ENCODE data around the gene ZFAND3. TPM values are rescaled to one million over a fixed set of nuclear protein-coding genes. Genes with fewer than 3 reads are reported as not detected.

ZFAND3 gene
- total RNA-seq, 2 experiments from 2014 or later = 8.3 to 33.8 TPM

DNA sequence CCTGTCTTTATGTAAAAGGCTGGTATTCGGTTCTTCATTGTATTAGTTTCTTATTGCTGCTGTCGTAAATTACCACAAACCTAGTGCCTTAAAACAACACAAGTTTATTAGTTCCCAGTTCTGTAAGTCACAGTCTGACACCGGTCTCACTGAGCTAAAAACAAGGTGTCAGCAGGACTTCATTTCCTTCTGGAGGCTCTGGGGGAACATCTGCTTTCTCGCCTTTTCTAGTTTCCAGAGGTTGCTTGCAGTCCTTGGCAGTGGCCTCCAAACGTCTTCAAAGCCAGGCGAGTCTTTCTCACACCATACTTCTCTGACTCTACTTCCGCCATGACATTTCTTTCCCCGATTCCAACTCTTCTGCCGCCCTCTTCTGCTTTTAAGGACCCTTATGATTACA, 43.0 kb upstream of the ZFAND3 start:
- no peaks in the 10 kb centered on the region for H3K79me2 ChIP-seq (ENCODE audit: insufficient read depth, low read depth, low read length)
- H3K4me1 ChIP-seq (ENCODE audit: insufficient read depth, low read length, poor library complexity, severe bottlenecking) = no peaks in the 10 kb centered on the region
- H4K20me1 ChIP-seq (ENCODE audit: insufficient read depth, low read length) = no peaks in the 10 kb centered on the region
- no peak for DNase-seq (ENCODE audit: low spot score)
- ChIA-PET POLR2A (no interaction called here), CTCF (ENCODE audit: unreplicated experiment) (no interaction called here)
- no peaks in the 10 kb centered on the region for H3K9me2 ChIP-seq (ENCODE audit: insufficient read depth, low read length)
- no peak overlapping the region for H3K4me2 ChIP-seq (ENCODE audit: low read length)
- H3K4me3 ChIP-seq (ENCODE audit: low read depth, low read length, poor library complexity, severe bottlenecking) = no peak overlapping the region
- no TSS peak for BruUV-seq (replicated peaks)
- no peak overlapping the region for H3K27ac ChIP-seq (ENCODE audit: low read depth, low read length, poor library complexity, severe bottlenecking)
- intact Hi-C loops (cut with micrococcal nuclease; ENCODE audit: unreplicated experiment) = no loop called here
- no peak for TF ChIP-seq EZH2phosphoT487 (IDR thresholded peaks at IDR 0.05; ENCODE audit: borderline replicate concordance, low read depth, low read length)
- TF ChIP-seq, protein P1, sequence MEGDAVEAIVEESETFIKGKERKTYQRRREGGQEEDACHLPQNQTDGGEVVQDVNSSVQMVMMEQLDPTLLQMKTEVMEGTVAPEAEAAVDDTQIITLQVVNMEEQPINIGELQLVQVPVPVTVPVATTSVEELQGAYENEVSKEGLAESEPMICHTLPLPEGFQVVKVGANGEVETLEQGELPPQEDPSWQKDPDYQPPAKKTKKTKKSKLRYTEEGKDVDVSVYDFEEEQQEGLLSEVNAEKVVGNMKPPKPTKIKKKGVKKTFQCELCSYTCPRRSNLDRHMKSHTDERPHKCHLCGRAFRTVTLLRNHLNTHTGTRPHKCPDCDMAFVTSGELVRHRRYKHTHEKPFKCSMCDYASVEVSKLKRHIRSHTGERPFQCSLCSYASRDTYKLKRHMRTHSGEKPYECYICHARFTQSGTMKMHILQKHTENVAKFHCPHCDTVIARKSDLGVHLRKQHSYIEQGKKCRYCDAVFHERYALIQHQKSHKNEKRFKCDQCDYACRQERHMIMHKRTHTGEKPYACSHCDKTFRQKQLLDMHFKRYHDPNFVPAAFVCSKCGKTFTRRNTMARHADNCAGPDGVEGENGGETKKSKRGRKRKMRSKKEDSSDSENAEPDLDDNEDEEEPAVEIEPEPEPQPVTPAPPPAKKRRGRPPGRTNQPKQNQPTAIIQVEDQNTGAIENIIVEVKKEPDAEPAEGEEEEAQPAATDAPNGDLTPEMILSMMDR (conservative IDR thresholded peaks at IDR 0.05; ENCODE audit: low read length) = no peak
- H3K36me3 ChIP-seq (ENCODE audit: insufficient read depth, low read length) = no peaks in the 10 kb centered on the region
- H3K9me3 ChIP-seq (ENCODE audit: low read length) = no peaks in the 10 kb centered on the region
- no peak overlapping the region for H2AFZ ChIP-seq (ENCODE audit: low read length)

DNA sequence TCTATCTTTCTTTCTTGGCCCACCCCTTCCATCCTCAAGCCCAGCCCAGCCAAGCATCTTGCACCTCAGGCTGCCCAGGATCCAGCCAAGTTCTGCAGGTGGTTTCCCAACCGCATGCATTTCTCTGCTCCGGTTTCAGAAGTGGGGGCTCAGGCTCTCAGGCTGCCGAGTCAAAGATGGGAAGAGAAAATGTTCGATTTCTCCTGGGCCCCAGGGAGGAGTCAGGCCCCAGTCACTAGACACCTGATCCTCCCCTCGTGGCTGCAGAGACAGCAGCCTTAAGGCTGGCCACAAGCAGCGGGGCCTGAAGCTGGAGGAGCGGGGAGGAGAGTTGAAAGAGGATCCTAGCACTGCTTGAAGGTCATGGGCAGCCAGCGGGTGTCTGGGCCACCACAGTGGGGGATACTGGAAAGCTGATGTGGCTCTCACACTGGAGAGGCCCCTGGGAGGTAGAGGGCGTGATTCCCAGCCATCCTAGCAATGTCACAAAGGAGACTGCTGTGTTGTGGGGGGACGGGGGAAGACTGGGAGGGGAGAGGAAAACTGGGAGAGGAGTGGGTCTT, 42.2 kb upstream of the ZFAND3 start:
- H3K79me2 ChIP-seq (ENCODE audit: insufficient read depth, low read depth, low read length) = no peaks in the 10 kb centered on the region
- no peaks in the 10 kb centered on the region for H3K36me3 ChIP-seq (ENCODE audit: insufficient read depth, low read length)
- no peak overlapping the region for H3K4me2 ChIP-seq (ENCODE audit: low read length)
- intact Hi-C loops (cut with micrococcal nuclease; ENCODE audit: unreplicated experiment) = no loop called here
- H3K4me3 ChIP-seq (ENCODE audit: low read depth, low read length, poor library complexity, severe bottlenecking) = no peak overlapping the region
- no peaks in the 10 kb centered on the region for H3K9me3 ChIP-seq (ENCODE audit: low read length)
- no peak for DNase-seq (ENCODE audit: low spot score)
- H3K27ac ChIP-seq (ENCODE audit: low read depth, low read length, poor library complexity, severe bottlenecking) = no peak overlapping the region
- BruUV-seq (replicated peaks) = no TSS peak
- POLR2A ChIA-PET = interaction anchor here (0.6 kb wide), 1 partner anchor 125 kb away, joined by 4 read pairs; no protein-coding TSS in a partner anchor
- H2AFZ ChIP-seq (ENCODE audit: low read length) = no peak overlapping the region
- H3K9me2 ChIP-seq (ENCODE audit: insufficient read depth, low read length) = no peaks in the 10 kb centered on the region
- no peak for TF ChIP-seq EZH2phosphoT487 (IDR thresholded peaks at IDR 0.05; ENCODE audit: borderline replicate concordance, low read depth, low read length)
- CTCF ChIA-PET (ENCODE audit: unreplicated experiment) = no interaction called here
- H4K20me1 ChIP-seq (ENCODE audit: insufficient read depth, low read length) = no peaks in the 10 kb centered on the region
- no peaks in the 10 kb centered on the region for H3K4me1 ChIP-seq (ENCODE audit: insufficient read depth, low read length, poor library complexity, severe bottlenecking)

DNA sequence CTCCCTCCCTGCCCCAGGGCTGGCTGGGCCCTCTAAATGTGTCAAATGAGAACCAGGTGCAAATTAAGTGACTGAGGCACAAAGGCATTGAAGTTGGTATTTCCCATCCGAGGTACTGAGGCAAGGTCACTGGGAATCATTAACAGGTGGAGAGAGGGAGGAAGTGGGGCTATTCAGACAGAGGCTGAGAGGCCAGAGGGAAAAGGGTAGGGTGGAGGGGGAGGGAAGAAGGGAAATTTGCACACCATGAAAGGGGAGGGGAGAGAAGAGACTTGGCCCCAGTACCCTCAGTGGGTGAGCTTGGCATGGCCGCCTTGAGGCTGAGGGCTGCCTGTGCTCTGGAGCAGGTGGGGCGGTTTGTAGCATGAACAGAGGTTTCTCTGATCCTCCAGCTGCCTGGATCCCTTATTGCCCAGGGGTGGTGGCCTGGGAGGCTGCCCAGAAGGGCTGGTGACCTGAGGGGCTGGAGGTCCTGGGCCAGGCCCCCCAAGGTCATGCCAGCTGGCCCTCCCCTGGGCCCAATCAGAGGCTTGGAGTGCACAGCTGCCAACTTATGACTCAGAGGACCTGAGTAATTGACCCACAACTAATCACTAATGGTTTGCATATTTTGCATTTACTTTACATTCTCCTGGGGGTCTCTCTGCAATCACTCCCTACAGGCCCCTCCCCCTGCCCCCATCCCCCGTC, 40.3 kb upstream of the ZFAND3 start:
- BruUV-seq (replicated peaks) = no TSS peak
- no peak for TF ChIP-seq EZH2phosphoT487 (IDR thresholded peaks at IDR 0.05; ENCODE audit: borderline replicate concordance, low read depth, low read length)
- TF ChIP-seq, protein P1 (conservative IDR thresholded peaks at IDR 0.05; ENCODE audit: low read length) = no peak
- H3K4me2 ChIP-seq (ENCODE audit: low read length) = no peak overlapping the region
- H3K4me1 ChIP-seq (ENCODE audit: insufficient read depth, low read length, poor library complexity, severe bottlenecking) = no peaks in the 10 kb centered on the region
- H3K4me3 ChIP-seq (ENCODE audit: low read depth, low read length, poor library complexity, severe bottlenecking) = no peak overlapping the region
- POLR2A ChIA-PET = no interaction called here
- intact Hi-C loops (cut with micrococcal nuclease; ENCODE audit: unreplicated experiment) = no loop called here
- no peak overlapping the region for H3K27ac ChIP-seq (ENCODE audit: low read depth, low read length, poor library complexity, severe bottlenecking)
- no peaks in the 10 kb centered on the region for H3K36me3 ChIP-seq (ENCODE audit: insufficient read depth, low read length)
- H3K9me2 ChIP-seq (ENCODE audit: insufficient read depth, low read length) = no peaks in the 10 kb centered on the region
- H3K79me2 ChIP-seq (ENCODE audit: insufficient read depth, low read depth, low read length) = no peaks in the 10 kb centered on the region
- H2AFZ ChIP-seq (ENCODE audit: low read length) = no peak overlapping the region
- no peaks in the 10 kb centered on the region for H4K20me1 ChIP-seq (ENCODE audit: insufficient read depth, low read length)
- CTCF ChIA-PET (ENCODE audit: unreplicated experiment) = no interaction called here
- no peak for DNase-seq (ENCODE audit: low spot score)
- H3K9me3 ChIP-seq (ENCODE audit: low read length) = no peaks in the 10 kb centered on the region

All from OCI-LY7 (cell line).